ENCODE measurements around the gene RGS1.

The RGS1 gene, protein sequence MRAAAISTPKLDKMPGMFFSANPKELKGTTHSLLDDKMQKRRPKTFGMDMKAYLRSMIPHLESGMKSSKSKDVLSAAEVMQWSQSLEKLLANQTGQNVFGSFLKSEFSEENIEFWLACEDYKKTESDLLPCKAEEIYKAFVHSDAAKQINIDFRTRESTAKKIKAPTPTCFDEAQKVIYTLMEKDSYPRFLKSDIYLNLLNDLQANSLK

DNA sequence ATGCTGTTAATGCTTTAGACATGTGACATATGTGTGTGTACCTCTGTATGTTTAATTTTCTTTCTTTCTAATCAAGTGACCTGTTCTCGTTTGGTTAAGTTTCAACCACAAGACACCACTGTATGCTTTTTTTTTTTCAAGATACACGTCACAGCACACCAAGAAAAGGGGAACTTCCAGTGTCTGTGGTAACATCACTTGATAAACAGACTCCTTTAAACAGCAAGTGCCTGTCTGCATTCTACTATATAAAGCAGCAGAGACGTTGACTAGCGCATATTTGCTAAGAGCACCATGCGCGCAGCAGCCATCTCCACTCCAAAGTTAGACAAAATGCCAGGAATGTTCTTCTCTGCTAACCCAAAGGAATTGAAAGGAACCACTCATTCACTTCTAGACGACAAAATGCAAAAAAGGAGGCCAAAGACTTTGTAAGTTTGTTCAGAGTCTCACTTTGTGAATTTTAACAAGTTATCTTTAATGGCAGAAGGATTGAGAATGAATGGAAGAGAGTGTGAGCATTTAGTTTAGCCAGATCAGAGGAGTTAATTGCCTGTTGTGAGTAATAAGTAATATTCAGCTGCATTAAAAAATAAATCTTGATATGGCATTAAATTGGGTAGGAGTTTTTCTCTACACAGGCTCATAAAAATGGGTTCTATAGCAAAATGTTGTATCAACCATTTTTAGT, at the start of gene RGS1:
Gene RGS1, plus strand, starts transcription at position 275 of the 691 bp plus-strand sequence. Its CDS starts 20 bp downstream, at position 295.
- no peak for DNase-seq (ENCODE audit: low read depth)

DNA sequence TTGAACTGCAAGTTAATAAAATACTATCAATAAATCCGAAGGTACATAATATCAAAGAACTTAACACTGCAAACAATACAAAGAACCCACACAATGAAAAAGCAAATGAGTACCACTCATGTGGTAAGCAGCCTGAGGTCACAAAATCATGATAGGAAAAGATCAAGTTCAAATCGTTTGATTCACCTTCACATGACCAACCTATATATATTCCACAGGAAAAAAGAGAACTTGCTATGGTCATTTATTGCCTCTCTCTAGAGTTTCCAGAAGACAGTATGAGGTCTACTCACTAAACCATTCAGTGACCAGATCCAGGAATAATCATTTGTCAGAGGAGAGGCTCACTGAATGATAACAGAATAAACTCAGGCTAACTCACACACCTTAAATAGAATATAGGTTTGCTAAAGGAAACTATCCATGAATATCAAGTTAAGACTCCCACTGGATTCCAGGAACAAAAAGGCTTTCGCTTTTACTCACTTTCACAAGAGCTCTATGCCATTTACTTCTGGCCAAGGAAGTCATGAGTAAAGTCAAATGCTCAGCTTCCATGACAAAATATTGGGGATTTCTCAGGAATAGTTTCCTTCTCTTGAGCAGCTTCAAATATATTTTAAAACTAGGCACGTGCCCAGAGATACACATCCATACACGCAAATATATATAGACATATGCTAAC, 48.3 kb upstream of the RGS1 start:
- DNase-seq (ENCODE audit: low read depth), result no peak

DNA sequence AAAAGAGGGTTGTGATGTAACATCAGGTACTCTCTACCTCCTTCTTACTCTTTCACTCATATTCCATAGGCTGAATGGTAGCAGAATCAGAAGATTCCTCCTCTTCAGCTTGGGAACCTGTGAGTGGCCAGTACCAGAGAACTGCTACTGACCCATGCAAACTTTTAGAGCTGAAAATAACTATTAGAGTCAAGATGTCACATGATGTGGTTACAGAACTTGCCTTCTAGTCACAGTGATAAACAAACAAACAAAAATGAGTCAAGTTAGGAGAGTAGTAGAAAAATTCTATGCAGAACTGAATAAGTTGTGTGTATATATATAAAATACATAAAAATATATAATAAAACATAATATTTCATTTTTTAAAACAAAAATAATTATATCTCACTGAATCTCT, 47.6 kb upstream of the RGS1 start:
- DNase-seq (ENCODE audit: low read depth), result no peak

DNA sequence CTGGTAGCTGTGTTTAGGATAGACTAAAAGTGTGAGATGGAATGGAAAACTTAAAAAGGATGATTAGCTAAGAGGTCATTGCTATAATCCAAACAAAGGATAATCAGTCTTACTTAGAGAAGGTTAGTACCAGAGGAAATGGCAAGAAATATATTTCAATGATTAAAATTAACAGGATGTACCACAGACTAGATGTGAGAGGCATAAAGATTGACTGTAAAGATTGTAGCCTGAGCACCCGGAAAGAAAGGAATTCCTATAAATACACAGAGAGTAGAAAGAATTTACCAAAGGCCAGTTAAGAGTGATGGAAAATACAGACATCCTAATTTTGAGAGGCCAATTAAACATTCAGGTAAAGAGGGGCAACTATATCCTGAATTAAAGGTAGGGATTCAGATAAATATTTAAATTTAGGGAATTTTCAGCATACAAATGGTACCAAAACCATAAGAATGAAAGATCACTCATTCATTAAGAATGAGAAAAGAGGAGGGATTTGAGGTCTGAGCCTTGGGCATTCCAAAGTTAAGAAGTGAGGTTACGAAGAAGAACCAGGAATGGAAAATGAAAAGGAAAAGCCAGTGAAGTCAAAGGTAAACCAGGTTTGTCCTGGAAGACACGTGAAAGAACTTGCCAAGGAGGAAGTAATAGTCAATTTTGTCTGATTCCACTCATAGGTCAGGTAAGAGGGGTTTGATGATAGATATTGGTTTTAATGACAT, 46.4 kb upstream of the RGS1 start:
- no peak for DNase-seq (ENCODE audit: low read depth)

DNA sequence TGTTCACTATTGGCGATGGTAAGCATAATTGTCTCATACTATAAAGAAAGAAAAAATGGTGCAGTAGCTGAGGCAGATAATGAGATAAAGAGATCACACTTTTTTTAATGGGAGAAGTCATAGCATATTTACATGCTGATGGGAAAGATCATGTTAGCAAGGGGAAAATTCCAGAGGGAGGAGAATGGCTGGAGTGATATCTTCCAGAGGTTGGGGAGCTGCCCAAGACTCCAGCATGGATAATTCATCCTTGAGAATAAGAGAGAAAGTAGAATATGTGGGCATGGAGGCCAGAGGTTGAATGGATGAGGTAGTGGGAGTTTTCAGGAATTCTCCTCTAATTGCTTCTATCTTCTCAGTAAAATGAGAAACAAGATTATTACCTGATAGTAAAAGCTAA, 45.8 kb upstream of the RGS1 start:
- no peak for DNase-seq (ENCODE audit: low read depth)

DNA sequence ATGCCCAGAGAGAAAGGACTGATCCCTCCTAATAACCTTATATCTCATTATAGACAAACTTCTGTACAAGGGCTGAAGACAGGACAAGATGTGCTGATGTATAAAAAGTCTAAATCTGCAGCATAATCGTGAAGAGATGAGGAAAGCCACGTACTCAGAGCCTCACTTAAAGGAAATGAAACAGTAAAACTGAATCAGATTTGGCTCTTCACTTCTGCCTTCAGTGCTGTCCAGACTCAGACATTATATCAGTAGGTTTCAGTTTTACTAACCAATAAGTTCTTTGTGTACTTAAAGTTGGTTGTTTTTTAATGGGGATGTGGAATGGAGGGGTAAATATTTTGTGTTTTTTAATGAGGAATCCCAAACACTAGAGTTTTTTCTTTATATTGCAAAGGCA, 45.3 kb upstream of the RGS1 start:
- DNase-seq (ENCODE audit: low read depth), result no peak

DNA sequence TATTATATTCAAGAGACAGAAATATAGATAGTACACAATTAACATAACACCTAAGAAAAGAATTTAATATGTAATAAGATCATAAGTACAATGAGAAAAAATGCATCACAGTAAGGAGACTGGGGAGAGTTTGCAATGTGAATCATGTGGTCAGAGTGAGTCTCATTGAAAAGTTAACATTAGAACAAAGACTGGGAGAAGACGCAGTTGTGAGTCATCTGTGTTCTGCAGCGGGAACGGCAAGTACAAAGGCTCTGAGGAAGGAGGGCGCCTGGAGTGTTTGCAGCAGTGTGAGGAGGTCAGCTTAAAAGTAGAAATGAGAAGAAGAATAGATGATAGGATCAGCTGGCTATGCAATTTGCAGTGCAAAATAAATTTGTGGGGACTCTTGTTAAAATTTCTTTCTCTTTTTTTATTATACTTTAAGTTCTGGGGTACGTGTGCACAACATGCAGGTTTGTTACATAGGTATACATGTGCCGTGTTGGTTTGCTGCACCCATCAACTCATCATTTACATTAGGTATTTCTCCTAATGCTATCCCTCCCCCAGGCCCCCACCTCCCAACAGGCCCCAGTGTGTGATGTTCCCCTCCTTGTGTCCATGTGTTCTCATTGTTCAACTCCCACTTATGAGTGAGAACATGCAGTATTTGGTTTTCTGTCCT, 44.4 kb upstream of the RGS1 start:
- DNase-seq (ENCODE audit: low read depth), result peak; percentile 77

DNA sequence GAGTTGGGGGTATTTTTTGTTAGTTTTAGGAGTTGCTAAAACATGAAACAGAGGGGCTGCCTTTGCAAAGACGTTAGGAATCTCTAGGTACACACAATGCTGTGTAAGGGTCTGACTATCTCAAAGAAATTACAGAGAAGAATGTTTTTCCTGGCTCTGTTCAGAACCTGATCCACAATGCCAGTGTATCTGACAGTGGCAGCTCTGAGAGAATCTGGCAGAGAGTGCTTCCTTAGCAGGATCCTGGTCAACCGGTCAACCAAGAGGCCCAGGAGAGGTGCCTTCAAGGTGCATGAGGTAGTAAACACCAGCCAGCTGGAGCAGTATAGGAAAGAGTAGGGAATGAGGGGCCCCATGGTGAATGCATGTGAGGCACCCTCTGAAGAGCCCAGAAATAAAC, 40.9 kb upstream of the RGS1 start:
- DNase-seq (ENCODE audit: low read depth), result no peak

DNA sequence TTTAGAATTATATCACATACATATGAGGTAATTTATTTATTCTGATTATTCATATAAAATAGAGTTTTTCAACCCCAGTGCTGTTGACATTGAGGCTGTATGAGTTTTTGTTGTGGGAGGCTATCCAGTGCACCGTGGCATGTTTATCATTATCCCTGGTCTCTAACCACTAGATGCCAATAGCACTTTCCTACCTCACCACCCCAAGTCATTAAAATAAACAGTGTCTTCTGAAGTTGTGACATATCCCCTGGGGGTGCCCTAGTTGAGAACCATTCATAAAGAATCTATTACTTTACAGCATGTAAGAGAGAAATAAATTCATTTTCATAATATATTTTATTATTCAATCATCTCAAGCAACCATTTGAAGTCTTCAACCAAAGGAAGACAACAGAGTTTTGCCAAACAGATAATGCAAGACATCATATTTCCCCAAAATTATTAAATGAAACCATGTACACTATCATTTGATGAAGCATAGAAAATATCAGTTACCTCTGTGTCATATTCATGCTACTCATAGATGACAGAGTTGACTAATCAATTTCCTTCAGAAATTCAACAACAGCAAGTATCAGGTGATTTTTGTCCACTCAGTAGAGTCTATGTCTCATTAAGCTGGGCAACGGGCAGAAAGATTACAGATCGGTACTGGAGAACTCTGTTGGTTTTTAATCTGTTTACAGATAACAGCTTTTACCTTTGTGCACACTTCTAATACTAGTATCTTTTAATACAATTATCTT, 39.5 kb upstream of the RGS1 start:
- DNase-seq (ENCODE audit: low read depth), result no peak

DNA sequence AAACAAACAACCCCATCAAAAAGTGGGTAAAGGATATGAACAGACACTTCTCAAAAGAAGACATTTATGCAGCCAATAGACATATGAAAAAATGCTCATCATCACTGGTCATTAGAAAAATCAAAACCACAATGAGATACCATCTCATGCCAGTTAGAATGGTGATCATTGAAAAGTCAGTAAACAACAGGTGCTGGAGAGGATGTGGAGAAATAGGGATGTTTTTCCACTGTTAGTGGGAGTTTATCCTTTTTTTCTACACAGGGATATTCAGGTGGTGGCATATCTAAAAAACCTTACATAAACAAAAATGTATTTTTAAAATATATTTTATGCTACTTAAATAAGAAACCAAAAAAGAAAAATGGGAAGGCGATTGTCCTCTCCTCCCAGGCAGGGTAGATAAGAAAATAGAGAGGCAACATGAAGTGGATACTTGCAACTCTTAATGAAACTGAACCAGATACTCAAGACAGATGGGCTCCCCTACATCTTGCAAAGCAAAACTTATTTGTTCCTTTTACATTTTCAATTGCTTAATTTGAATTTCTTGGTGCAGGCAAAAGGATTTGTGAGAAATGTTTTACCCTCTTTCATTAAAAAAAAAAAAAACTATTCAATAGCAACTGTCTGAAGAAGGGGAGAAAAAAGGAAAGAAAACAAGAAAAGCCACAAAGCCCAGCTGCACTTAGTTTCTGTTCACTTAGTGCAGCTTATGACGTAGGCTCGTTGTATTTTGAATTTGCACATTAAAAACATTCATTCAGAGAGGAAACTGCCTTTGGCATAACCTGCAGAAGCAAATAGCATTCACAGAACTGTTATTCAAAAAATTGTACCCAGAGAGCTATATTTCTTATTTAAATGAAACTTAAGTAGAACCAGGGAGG, 36.9 kb upstream of the RGS1 start:
- DNase-seq (ENCODE audit: low read depth), result no peak

DNA sequence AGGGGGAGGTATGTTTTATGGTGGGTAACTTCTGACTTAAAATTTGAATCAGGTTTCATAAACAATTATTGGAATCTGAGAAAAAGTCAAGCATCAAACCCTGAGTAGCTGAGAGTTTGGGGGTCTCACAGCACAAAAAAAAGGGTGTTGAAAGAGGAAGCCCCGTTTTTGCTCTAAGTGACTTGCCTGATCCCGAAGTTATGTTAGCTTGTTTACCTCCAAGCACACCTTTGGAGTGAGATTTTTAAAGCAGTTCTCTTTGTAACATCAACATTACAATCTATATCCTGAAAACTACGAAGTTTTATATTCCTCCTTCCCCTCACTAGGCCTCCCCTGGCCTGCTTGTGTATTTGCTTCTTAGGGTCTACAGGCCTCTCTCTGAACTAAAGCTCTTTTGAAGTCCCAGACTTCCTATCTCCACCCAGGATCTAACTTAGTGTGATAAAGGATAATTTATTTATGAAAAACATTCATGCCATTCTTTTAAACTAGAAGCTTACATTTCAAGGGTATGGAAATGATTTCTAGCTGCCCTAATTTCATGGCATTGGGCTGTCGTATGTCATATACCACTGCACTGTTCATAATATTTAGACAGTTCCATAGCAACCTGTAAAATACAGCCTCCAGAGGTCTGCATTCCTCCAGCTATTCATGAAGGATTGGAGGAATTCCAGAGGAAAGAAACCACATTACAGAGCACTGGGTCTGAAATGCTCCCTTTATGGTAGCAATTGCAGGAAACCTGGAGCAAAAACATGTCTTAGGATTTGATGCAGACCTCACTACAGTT, 36.1 kb upstream of the RGS1 start:
- peak; percentile 78 for DNase-seq (ENCODE audit: low read depth)

DNA sequence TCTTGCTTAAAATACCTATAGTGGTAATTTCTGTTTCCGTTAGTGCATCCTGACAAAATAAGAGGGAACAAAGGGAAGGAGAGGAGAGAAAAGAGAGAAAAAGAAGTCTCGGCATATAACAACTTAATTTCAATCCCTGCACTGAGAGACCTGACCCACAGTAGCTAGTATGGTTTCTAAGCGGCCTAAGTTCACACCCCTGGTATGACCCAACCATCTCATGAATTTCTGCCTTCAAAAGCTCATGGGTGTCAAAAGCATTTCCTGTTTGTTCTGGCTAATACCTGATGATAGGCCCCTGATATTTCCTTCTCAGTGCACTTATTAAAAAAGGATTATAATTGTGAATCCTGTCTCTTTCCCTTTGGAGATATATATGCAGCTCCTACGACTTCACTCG, 32.1 kb upstream of the RGS1 start:
- no peak for DNase-seq (ENCODE audit: low read depth)

DNA sequence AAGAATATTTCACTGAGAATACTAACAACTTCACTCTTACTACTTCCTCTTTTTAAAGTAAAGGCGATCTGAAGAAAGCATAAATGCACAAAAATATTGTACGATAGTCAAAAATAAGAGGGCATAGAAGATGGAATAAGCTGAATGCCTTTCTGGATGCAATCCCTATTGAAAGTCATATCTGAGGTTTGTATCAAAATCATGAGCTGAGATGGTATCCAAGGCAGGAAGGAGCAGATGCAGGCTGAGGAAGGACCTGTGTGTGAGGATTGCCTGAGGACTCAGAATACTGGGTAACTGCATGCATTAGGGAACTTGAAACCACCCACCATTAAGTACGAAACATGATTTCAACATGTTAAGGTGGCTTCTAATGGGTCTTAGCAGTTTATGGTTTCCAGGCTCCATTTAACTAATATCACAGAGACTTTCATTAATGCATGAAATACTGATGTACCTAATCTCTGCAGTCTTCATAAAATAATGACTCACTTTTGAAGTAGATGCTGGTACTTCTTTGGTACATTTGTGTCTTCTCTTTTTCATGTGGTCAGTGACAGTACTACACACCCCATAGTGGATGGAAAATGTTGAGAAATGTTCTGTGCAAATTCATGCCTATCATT, 29.6 kb upstream of the RGS1 start:
- DNase-seq (ENCODE audit: low read depth), result no peak

DNA sequence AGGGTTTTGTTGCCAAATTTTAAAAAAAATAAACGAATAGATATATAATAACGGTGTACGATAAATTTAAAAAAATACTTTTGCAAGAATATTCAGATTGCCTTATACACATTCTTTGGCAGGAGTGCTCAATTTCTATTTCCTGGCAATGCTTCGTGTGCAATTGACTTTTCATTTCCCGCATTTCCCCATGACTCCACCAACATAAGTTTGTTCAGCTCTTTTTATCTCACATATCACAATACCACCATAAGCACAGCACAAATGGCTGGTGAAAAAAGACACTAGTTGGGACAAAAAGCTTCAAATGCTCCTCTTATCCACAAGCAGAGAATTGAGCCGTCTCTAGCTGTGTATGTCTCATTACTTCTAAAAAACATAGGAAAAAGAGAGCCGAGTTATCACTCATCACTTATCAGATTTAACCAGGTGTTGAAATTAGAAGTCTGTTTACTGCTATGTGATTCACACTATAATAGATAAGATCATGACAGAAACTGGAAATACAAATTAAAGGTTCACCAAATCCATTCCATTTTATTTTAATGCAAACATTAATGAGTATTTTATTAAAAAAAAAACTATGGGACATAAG, 28.9 kb upstream of the RGS1 start:
- no peak for DNase-seq (ENCODE audit: low read depth)

DNA sequence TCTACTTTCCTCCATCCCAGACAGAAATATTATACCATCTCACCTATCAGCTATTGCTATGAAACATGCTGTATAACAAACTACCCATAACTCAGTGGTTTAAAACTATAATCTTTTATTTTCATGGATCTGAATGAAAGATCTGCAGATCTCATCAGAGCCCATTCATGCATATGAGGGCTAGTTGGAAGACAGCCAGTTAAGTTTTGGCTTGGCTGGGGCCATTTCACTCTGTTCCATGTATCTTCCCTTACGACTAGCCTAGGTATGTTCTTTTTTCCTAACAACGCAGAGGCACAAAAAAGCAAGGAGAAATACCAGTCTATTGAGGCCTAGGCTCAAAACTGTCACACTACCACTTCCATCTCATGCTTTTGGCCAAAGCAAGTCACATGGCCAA, 28.1 kb upstream of the RGS1 start:
- DNase-seq (ENCODE audit: low read depth), result no peak

DNA sequence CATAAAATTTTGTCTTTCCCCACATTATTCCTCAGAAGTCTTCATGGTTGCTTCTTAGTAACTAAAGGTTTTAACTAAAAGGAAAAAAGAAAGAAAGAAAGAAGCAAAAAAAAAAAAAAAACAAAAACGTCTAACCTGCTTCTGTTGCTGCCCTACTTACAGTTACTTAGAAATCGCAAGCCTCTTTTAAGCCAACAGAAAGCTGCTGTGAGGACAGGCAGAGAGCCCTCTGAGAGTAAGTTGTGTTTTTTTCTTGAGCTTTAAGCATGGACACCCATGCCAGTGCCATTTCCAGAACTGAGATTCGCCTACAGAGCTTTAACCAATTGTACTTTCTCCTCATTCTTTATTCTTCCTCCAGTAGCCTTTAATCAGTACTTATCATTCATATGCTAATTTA, 25.6 kb upstream of the RGS1 start:
- no peak for DNase-seq (ENCODE audit: low read depth)

DNA sequence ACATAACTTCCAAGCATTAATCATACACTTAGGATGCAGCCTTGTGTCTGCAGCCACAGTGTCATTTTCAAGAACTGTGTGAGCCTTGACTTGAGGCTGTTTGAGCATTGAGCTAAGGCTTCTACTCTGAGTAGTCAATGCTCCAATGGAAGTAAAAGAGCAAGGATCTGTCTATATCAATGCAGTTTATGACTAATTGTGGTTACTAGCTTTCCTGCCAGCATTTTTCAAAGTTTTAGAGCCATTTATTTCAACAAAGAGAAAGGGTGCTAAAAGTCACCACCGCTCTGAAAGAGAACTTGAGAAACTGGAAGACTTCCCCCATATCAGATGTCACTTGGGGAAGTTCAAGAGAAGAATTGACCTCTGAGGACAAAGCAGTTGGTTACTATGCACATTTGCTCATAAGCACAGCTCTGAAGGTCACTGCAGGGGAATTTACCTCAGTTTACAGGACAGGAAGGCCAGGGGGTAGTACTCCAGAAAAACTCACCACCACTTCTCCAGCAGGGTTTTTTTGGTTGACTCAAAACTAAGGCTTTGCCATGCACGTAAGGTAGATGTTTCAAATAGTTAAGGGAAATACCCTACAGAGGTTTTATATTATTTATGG, 24.5 kb upstream of the RGS1 start:
- peak; percentile 48 for DNase-seq (ENCODE audit: low read depth)

DNA sequence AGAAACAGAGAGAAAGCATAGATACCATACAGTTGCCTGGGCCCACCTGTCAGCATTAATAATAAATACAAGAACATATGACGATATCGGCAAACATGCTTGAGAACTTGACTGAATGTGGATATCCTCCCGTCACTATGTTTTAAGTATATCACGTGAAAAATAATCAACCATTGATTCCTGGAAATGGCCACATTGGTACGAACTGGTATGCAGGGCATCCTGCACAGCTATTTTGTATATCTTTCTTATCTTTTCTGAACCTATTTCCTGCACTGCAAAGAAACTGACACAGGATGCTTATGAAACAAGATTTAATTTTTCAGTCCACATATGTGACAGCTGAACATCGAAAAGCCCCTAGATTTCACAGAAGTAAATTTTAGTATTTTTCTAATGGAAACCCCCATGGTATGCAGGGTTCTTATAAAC, 22.8 kb upstream of the RGS1 start:
- DNase-seq (ENCODE audit: low read depth), result no peak
